Thoracic aorta endothelial cell (primary cell): ENCODE results near the gene AQR. TPM values are rescaled to one million over a fixed set of nuclear protein-coding genes. Genes with fewer than 3 reads are reported as not detected.

Source experiments
- total RNA-seq: library from RNA; depleted of rRNA; stranded (reverse); fragments of >200 nt; gene quantifications from 2 replicates; pipeline ENCODE4 v1.2.3, GENCODE V29; 2012

Gene AQR
- 60.8 and 62.5 TPM in 2 replicates for total RNA-seq

GRCh38 chr15:34969340-34970097, at the start of gene AQR:
AQR (minus strand) TSS chr15:34969742; CDS start chr15:34969613, 129 bp downstream.

GRCh38 chr15:34988027-34988902, 18.7 kb upstream of the AQR start, which contains the start of gene ZNF770:
ZNF770 (minus strand) TSS chr15:34988287; CDS start chr15:34983434, 4,853 bp downstream.

Other genes starting within 250 kb of the AQR start
- not detected in 2 replicates for gene GJD2, start 214.7 kb downstream of the AQR start, total RNA-seq
- gene ACTC1, start 174.2 kb downstream of the AQR start, total RNA-seq, result not detected in 2 replicates
- 54.9 and 59.2 TPM in 2 replicates for gene ZNF770, start 18.5 kb upstream of the AQR start, total RNA-seq
- 0.14 TPM in 1 of 2 replicates, not detected in the other for gene NANOGP8, start 115.6 kb upstream of the AQR start, total RNA-seq